K562 (cell line): ENCODE data around the gene NOP10.

Experiments used
- CTCF ChIP-seq, 3 experiments: IDR thresholded peaks in 2 of 3; conservative IDR thresholded peaks in 1 of 3; 2 replicates each; pipeline ENCODE4 v1.5.1; 2011 to 2012; ENCODE audit warnings: low read length in 3 of 3, mild to moderate bottlenecking in 3 of 3, control low read depth in 2 of 3, improper control_type of control experiment in 1 of 3, inconsistent platforms in 1 of 3, low read depth in 1 of 3, mixed read lengths in 1 of 3, moderate library complexity in 1 of 3; ENCODE audit not compliant: insufficient read depth in 2 of 3
- HMGXB4 ChIP-seq: sonication (generic); formaldehyde crosslinking; IDR thresholded peaks from 2 replicates; pipeline ENCODE4 v1.8.1; 2023; ENCODE audit warnings: mild to moderate bottlenecking, missing genetic modification reagents
- KLF1 ChIP-seq: fragments of 450-650 bp; IDR thresholded peaks from 2 replicates; pipeline ENCODE4 v1.6.1; 2016; ENCODE audit warnings: missing genetic modification characterization, missing compliant biosample characterization
- NFE2 ChIP-seq: IDR thresholded peaks from 2 replicates; pipeline ENCODE4 v1.6.1; 2014; ENCODE audit warnings: antibody characterized with exemption, low read depth

GRCh38 chr15:34336231-34336990 is 6.5 kb downstream of the NOP10 start:
- TF ChIP-seq CTCF (IDR thresholded peaks at IDR 0.05 in 2 of 3, conservative IDR thresholded peaks at IDR 0.05 in 1 of 3; ENCODE audit: insufficient read depth in 2 of 3, low read depth in 1 of 3, low read length in 3 of 3) (no peak), HMGXB4 (no peak), KLF1 (tag) (no peak), NFE2 (no peak)
